ENCODE data around the gene SAMD1.

DNA sequence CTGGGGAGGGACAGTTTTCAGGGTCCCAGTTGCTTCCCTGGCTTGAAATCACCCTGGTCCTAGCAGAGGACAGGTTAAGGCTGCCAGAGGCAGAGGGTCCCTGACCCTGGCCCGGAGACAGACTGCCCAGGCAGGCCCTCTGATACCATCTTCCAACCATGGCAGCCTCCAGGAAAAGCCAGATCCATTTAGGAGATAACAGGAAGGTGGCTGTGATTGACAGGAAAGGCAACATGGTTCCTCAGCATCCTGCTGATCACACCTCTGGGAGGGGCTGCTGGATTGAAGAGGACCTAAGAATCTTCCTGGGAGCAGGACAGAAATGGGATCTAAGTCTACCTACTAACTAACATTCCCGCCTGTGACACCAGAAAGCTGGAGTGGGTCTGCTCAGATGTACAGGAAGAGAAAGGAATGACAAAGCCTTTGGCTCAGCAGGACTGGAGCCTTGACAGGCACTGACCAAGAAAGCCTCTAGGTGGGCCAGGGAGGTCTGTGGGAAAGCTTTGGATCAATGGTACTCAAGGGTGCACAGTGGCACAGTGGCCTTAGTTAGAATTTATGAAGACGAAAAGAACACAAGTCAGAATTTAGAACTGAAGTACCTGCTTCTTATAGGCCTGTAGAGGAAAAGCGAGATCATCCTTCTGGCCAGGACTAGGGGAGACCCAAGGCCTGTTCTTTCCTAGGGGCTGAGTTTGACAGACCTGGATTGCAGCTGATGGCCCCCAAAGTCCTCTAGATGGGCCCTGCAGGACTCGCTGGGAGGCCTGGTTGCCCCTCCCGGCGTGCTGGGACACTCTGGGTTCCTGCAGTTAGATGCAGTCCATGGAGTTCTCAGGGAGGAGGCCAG, 29.3 kb upstream of the SAMD1 start:
- TF ChIP-seq CTCF (IDR thresholded peaks at IDR 0.05) (no peak), POLR2A (IDR thresholded peaks at IDR 0.05) (no peak)

Data from body of pancreas (tissue), 4 donors.